Activated naive CD4-positive, alpha-beta T cell treated with anti-CD3 and anti-CD28 coated beads, Interleukin-2, amount 10 ng/mL, durations not matched to agents 7 days and 5 days (primary cell): ENCODE results near the gene WDR86.

Source experiments
- CTCF ChIA-PET: fragments of 350-600 bp; sonication (Branson Sonifier 250); formaldehyde crosslinking; loops from one replicate; lab custom pipeline; 2021; ENCODE audit warnings: antibody characterized with exemption; lab: Charles Lee
- DNase-seq: peaks from one replicate; pipeline ENCODE4 v3.0.0-alpha.2; 2020
- H3K27ac Mint-ChIP-seq: one replicate; pipeline ENCODE4 v1.8.0; 2021; ENCODE audit warnings: mild to moderate bottlenecking, moderate library complexity, mixed read lengths
- H3K27me3 Mint-ChIP-seq: one replicate; pipeline ENCODE4 v1.8.0; 2021; ENCODE audit warnings: mild to moderate bottlenecking, mixed read lengths
- H3K36me3 Mint-ChIP-seq: one replicate; pipeline ENCODE4 v1.8.0; 2021; ENCODE audit warnings: mixed read lengths
- H3K4me1 Mint-ChIP-seq: one replicate; pipeline ENCODE4 v1.8.0; 2021; ENCODE audit warnings: mixed read lengths
- H3K4me3 Mint-ChIP-seq: one replicate; pipeline ENCODE4 v1.8.0; 2021; ENCODE audit warnings: mild to moderate bottlenecking, moderate library complexity, mixed read lengths
- H3K9me3 Mint-ChIP-seq: one replicate; pipeline ENCODE4 v1.8.0; 2021; ENCODE audit warnings: mixed read lengths

Gene WDR86

GRCh38 chr7:151375530-151376217 lies 34.2 kb downstream of the WDR86 start:
- peaks cover 13% of the 10 kb centered on the region for H3K27me3 Mint-ChIP-seq
- H3K36me3 Mint-ChIP-seq = peaks cover 36% of the 10 kb centered on the region
- no peak overlapping the region for H3K4me3 Mint-ChIP-seq
- H3K9me3 Mint-ChIP-seq = no peaks in the 10 kb centered on the region
- H3K4me1 Mint-ChIP-seq = peaks cover under 1% of the 10 kb centered on the region
- CTCF ChIA-PET = interaction anchor here (11.0 kb wide), 1 partner anchor 75 kb away, joined by 196 read pairs; no protein-coding TSS in a partner anchor
- DNase-seq = no peak
- H3K27ac Mint-ChIP-seq = no peak overlapping the region

GRCh38 chr7:151374726-151375125 lies 35.1 kb downstream of the WDR86 start:
- Mint-ChIP-seq H3K27me3 (peaks cover 4% of the 10 kb centered on the region), H3K27ac (no peak overlapping the region), H3K9me3 (no peaks in the 10 kb centered on the region), H3K4me3 (no peak overlapping the region), H3K4me1 (no peaks in the 10 kb centered on the region), H3K36me3 (peaks cover 41% of the 10 kb centered on the region)
- DNase-seq = no peak
- CTCF ChIA-PET = interaction anchor here (11.0 kb wide), 1 partner anchor 76 kb away, joined by 196 read pairs; no protein-coding TSS in a partner anchor

- Mint-ChIP-seq H3K36me3 (peaks cover 47% of the 10 kb centered on the region), H3K4me3 (no peak overlapping the region), H3K27me3 (no peaks in the 10 kb centered on the region), H3K4me1 (no peaks in the 10 kb centered on the region), H3K9me3 (no peaks in the 10 kb centered on the region), H3K27ac (no peak overlapping the region)
- CTCF ChIA-PET = interaction anchor here (11.0 kb wide), 1 partner anchor 76 kb away, joined by 196 read pairs; no protein-coding TSS in a partner anchor
- DNase-seq = no peak
These were observed 35.7 kb downstream of the WDR86 start for GRCh38 chr7:151374139-151374538.

GRCh38 chr7:151373599-151373998 lies 36.2 kb downstream of the WDR86 start:
- peaks cover 44% of the 10 kb centered on the region for H3K36me3 Mint-ChIP-seq
- CTCF ChIA-PET = interaction anchor here (11.0 kb wide), 1 partner anchor 77 kb away, joined by 196 read pairs; no protein-coding TSS in a partner anchor
- DNase-seq = no peak

GRCh38 chr7:151372612-151373265 lies 37.1 kb downstream of the WDR86 start:
- CTCF ChIA-PET = interaction anchor here (11.0 kb wide), 1 partner anchor 78 kb away, joined by 196 read pairs; no protein-coding TSS in a partner anchor
- H3K27me3 Mint-ChIP-seq = no peaks in the 10 kb centered on the region
- no peak for DNase-seq
- H3K4me3 Mint-ChIP-seq = no peak overlapping the region
- H3K9me3 Mint-ChIP-seq = no peaks in the 10 kb centered on the region
- peaks cover 8% of the 10 kb centered on the region for H3K4me1 Mint-ChIP-seq
- H3K27ac Mint-ChIP-seq = peak overlapping the region; percentile 15
- H3K36me3 Mint-ChIP-seq = peaks cover 42% of the 10 kb centered on the region

More at GRCh38 chr7:151373599-151373998, 36.2 kb downstream of the WDR86 start:
- Mint-ChIP-seq H3K9me3 (no peaks in the 10 kb centered on the region), H3K27ac (no peak overlapping the region), H3K4me1 (peaks cover under 1% of the 10 kb centered on the region), H3K27me3 (no peaks in the 10 kb centered on the region), H3K4me3 (no peak overlapping the region)

GRCh38 chr7:151371266-151371665 lies 38.6 kb downstream of the WDR86 start:
- H3K4me1 Mint-ChIP-seq = peaks cover 8% of the 10 kb centered on the region
- H3K36me3 Mint-ChIP-seq = peaks cover 34% of the 10 kb centered on the region
- CTCF ChIA-PET = interaction anchor here (0.8 to 11.0 kb wide), 4 partner anchors 51 to 248 kb away, joined by 3 to 196 read pairs (median 4); no protein-coding TSS in a partner anchor
- H3K9me3 Mint-ChIP-seq = no peaks in the 10 kb centered on the region
- no peak overlapping the region for H3K4me3 Mint-ChIP-seq
- no peak for DNase-seq
- no peak overlapping the region for H3K27ac Mint-ChIP-seq
- H3K27me3 Mint-ChIP-seq = no peaks in the 10 kb centered on the region

GRCh38 chr7:151368136-151368571 lies 41.7 kb downstream of the WDR86 start:
- no peak overlapping the region for H3K27ac Mint-ChIP-seq
- no peak overlapping the region for H3K4me3 Mint-ChIP-seq
- peaks cover 43% of the 10 kb centered on the region for H3K36me3 Mint-ChIP-seq
- no peaks in the 10 kb centered on the region for H3K9me3 Mint-ChIP-seq
- CTCF ChIA-PET = interaction anchor here (0.7 to 11.0 kb wide), 19 partner anchors 9 to 565 kb away, joined by 3 to 196 read pairs (median 3); partner anchors contain the start of gene CRYGN
- no peaks in the 10 kb centered on the region for H3K27me3 Mint-ChIP-seq
- peak; percentile 85 for DNase-seq
- peaks cover 11% of the 10 kb centered on the region for H3K4me1 Mint-ChIP-seq

GRCh38 chr7:151367284-151367683 lies 42.6 kb downstream of the WDR86 start:
- Mint-ChIP-seq H3K27me3 (no peaks in the 10 kb centered on the region), H3K9me3 (no peaks in the 10 kb centered on the region), H3K4me3 (no peak overlapping the region), H3K4me1 (peaks cover 11% of the 10 kb centered on the region), H3K36me3 (peaks cover 46% of the 10 kb centered on the region), H3K27ac (no peak overlapping the region)
- CTCF ChIA-PET = interaction anchor here (1.0 to 11.0 kb wide), 5 partner anchors 14 to 391 kb away, joined by 3 to 196 read pairs (median 3); no protein-coding TSS in a partner anchor
- no peak for DNase-seq

GRCh38 chr7:151366880-151367222 lies 43.0 kb downstream of the WDR86 start:
- DNase-seq = no peak
- Mint-ChIP-seq H3K36me3 (peaks cover 48% of the 10 kb centered on the region), H3K27ac (no peak overlapping the region), H3K9me3 (no peaks in the 10 kb centered on the region), H3K4me1 (peaks cover 11% of the 10 kb centered on the region), H3K4me3 (no peak overlapping the region), H3K27me3 (no peaks in the 10 kb centered on the region)
- CTCF ChIA-PET = interaction anchor here (1.0 to 11.0 kb wide), 7 partner anchors 11 to 391 kb away, joined by 3 to 196 read pairs (median 3); no protein-coding TSS in a partner anchor

GRCh38 chr7:151366166-151366879 lies 43.5 kb downstream of the WDR86 start:
- Mint-ChIP-seq H3K27ac (no peak overlapping the region), H3K27me3 (no peaks in the 10 kb centered on the region), H3K4me1 (peaks cover 11% of the 10 kb centered on the region), H3K9me3 (no peaks in the 10 kb centered on the region), H3K36me3 (peaks cover 49% of the 10 kb centered on the region), H3K4me3 (no peak overlapping the region)
- DNase-seq = no peak
- CTCF ChIA-PET = interaction anchor here (1.0 to 11.0 kb wide), 8 partner anchors 12 to 392 kb away, joined by 3 to 196 read pairs (median 4); no protein-coding TSS in a partner anchor

GRCh38 chr7:151363182-151363581 lies 46.7 kb downstream of the WDR86 start:
- H3K27me3 Mint-ChIP-seq = no peaks in the 10 kb centered on the region

GRCh38 chr7:151361193-151361959 lies 48.5 kb downstream of the WDR86 start:
- CTCF ChIA-PET = no interaction called here
- no peak for DNase-seq
- Mint-ChIP-seq H3K27ac (no peak overlapping the region), H3K27me3 (no peaks in the 10 kb centered on the region), H3K9me3 (no peaks in the 10 kb centered on the region), H3K4me1 (peaks cover 3% of the 10 kb centered on the region), H3K36me3 (peaks cover 50% of the 10 kb centered on the region), H3K4me3 (no peak overlapping the region)

More at GRCh38 chr7:151363182-151363581, 46.7 kb downstream of the WDR86 start:
- CTCF ChIA-PET = interaction anchor here (1.0 to 1.1 kb wide), 2 partner anchors 10 to 86 kb away, joined by 3 to 5 read pairs; no protein-coding TSS in a partner anchor
- Mint-ChIP-seq H3K9me3 (no peaks in the 10 kb centered on the region), H3K36me3 (peaks cover 44% of the 10 kb centered on the region), H3K27ac (no peak overlapping the region), H3K4me1 (peaks cover 6% of the 10 kb centered on the region), H3K4me3 (no peak overlapping the region)
- DNase-seq = no peak

- CTCF ChIA-PET = interaction anchor here (1.4 to 7.0 kb wide), 11 partner anchors 9 to 406 kb away, joined by 3 to 121 read pairs (median 6); partner anchors contain the start of gene NUB1
- Mint-ChIP-seq H3K9me3 (no peaks in the 10 kb centered on the region), H3K27me3 (no peaks in the 10 kb centered on the region), H3K4me3 (no peak overlapping the region), H3K27ac (peak overlapping the region; percentile 94), H3K4me1 (peaks cover 52% of the 10 kb centered on the region), H3K36me3 (peaks cover 61% of the 10 kb centered on the region)
- no peak for DNase-seq
These were observed 57.3 kb downstream of the WDR86 start for GRCh38 chr7:151352512-151352911.
